GM19395 (cell line): Measurements from ENCODE around the gene MTUS2.

ENCODE experiments used
- ATAC-seq: cut with Tn5 transposase; IDR thresholded peaks from one replicate; pipeline ENCODE4 v1.9.1; 2021; ENCODE audit warnings: mild to moderate bottlenecking, moderate library complexity; ENCODE audit not compliant: unreplicated experiment

The MTUS2 gene

DNA sequence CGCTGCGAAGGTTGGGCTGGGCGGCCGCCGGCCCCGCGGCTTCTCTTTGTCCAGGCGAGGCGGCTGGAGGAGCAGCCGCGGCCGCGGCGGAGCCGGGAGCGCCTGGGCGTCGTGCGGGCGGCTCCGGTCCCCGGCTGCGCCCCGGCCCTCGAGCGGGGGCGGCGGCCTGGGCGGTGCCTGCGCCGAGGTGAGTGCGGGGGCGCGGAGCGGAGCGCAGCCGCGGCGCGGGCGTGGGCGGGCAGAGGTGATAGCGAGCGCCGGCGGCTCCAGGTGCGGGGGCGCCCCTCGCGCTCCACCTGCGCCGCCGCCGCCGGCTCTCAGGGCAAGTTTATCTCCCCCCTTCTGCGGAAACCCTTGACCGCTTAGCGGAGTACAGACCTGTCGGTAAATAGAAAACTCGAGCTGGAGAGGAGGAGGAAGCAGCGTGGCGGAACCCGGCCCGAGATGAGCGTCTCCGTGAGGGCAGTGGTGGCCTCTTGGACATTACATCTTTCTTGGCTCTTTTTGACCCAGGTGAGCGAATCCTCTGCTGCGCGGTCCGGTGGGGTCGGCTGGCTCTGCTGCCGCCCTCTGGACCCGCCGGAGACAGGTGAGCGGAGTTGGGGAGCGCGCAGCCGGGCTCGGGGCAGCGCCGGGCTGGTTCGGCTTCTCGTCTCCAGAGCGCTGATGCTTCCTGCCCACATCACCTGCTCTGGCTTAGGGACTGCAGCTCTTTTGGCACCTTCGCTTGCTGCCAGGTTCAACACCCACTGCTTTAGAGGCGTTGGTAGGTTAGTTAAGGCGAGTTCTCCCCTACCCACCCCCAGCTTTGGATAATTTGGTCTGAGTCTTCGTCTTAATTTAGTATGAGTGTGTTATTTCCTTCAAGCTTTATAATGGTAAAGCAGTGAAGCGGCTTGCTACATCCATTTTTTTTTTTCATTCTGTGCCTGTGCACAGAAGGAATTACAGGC is at the start of gene MTUS2:
Gene MTUS2 (plus strand): TSS at position 241 of the 953 bp plus-strand sequence.
- no peak for ATAC-seq

GRCh38 chr13:28778308-28779215 is 41.6 kb upstream of the MTUS2 start:
- ATAC-seq: no peak

DNA sequence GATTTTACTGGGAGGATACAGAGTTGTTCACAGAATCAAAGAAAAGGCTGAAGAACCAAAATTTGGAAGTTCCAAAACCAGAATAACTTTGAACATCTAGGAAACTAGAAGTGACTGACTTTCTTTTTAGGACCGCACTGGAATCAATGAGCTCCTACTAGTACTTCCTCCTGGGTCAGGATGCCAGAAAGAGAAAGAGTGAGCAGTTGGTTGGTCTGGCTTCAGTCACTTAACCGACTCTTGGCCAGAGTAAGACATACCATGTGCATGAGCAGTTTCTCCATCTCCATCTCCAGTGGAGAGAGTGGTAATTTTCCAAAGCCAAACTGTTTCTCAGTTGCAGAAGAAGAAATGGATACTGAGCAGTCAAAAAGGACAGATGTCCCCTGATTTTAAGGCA is 27.1 kb upstream of the MTUS2 start:
- ATAC-seq: no peak

GRCh38 chr13:28794396-28794795 is 25.7 kb upstream of the MTUS2 start:
- ATAC-seq: no peak

DNA sequence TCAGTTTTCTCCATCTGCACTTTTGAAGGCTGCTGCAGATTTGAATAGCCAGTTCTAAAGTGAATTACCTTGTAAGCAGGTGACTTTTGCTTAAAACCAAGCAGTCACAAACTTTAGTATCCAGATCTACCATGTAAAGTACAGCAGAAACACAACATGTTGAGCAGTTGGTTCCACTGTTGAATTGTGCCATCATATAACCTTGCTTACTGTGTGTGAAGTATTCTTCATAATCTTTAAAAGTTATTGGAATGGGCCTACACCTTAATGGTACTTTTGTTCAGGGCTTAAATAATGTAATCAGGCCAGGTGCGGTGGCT is 23.2 kb upstream of the MTUS2 start:
- no peak for ATAC-seq

- no peak for ATAC-seq
Observed at GRCh38 chr13:28805193-28805819, 14.8 kb upstream of the MTUS2 start.

- no peak for ATAC-seq
Observed at GRCh38 chr13:28817204-28817603, 2.9 kb upstream of the MTUS2 start.

- no peak for ATAC-seq
Observed at GRCh38 chr13:28819046-28819730, 951 bp upstream of the MTUS2 start.

DNA sequence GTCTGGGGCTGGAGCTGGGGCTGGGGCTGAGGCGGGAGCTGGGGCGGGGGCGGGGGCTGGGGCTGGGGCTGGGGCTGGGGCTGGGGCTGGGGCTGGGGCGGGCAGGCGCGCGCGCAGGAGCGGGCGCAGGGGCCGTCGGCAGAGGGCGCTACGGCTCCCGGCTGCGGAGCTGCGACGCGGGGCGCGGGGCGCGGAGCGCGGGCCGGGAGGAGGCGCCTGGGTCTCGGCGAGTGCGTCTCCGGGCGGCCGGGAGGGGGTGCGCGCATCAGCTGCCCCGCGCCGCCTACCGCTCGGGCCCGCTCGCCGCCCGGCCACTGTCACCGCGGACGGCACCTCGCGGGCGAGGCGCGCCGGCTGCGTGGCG is 422 bp upstream of the MTUS2 start:
- ATAC-seq: no peak

DNA sequence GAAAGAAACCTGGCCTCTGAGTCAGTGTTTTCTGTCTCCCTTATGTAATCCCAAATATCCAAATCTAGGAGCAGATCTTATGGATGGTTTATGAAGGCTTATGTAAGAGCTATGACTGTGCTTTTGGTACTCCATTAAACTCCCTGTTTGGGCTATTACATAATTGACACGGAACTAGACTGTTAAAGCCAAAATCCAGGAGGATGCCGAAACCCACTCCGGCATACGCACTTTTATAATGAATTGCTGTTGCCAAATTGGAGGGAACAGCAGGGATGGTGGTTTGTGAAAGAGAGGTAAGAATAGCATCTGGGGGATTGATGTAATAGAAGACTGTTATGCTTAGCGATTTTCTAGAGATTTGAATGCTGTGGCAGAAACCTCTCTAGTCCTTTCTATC is 2.0 kb downstream of the MTUS2 start:
- no peak for ATAC-seq

DNA sequence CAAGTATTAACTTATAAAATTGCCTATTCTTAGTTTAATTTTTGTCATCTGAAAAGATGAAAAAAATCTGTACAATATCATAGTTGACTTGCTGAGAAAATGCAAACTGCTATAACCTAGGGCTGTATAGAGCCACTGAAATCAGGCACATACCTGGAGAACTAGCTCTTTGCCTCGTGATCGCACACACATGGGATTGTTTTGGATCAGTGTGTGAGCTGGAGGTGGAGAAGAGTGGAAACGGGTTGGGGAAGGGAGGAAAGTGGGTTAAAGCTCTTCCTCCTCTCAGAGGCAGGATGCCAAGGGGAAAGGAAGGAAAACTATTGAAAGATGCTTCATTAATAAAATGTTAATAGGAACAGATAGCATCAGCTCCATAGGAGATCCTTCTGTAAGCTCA is 2.7 kb downstream of the MTUS2 start:
- no peak for ATAC-seq

DNA sequence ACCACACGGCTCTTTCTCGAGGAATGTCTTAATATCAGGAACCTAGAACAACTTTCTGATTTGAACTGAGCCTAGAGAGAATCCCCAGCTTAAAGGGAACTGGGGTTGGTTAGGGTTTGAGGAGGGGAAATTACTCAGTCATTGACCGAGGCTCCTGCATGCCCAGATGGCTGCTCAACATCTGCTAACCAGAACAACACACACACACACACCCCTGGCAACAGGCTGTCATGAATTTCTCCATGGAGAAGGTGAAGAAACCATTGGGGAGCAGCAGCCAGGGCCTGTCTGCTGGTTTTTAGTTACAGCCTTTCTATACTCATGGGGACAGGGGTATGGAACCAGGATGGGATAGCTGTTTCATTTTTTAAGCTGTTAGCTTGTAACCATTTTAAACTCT is 5.2 kb downstream of the MTUS2 start:
- no peak for ATAC-seq

DNA sequence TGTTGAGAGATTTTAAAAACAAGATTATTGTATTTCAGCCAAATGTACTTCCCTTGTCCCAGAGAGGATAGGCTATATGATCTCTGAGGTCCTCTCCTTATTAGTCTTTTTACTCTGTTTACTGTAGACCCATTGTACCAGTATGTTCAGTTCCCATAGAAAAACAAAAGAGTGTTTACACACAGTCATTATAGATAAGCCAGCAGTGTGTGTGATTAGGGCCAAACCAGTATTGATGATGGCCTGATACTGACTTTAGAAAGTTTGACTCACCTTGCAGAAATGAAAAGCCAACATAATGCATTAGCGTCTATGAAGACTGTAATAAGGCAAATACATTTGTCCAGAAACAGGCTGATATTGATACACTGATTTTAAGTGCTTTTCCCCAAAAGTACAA is 6.2 kb downstream of the MTUS2 start:
- ATAC-seq: no peak

GRCh38 chr13:28830580-28830979 is 10.4 kb downstream of the MTUS2 start:
- no peak for ATAC-seq

- ATAC-seq: no peak
Observed at GRCh38 chr13:28831117-28831516, 11.0 kb downstream of the MTUS2 start.

DNA sequence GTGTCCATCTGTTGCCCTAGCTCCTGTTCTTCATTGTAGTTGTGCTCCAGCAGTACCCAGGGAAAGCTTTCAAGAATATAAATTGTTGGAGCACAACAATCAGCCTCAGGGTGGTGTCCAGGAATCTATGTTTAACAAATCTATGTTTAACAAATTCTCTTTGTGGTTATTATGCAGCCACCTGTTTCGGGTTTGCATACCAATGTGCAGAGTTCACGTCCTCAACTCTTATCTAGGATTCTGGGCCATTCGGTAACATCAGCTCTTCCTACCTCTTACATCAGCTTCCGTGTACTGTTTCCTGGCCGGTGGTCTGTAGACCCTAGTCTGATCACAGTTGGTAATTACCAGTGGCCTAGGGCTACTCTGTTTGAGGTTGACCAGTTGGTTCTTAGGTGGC is 17.0 kb downstream of the MTUS2 start:
- no peak for ATAC-seq

DNA sequence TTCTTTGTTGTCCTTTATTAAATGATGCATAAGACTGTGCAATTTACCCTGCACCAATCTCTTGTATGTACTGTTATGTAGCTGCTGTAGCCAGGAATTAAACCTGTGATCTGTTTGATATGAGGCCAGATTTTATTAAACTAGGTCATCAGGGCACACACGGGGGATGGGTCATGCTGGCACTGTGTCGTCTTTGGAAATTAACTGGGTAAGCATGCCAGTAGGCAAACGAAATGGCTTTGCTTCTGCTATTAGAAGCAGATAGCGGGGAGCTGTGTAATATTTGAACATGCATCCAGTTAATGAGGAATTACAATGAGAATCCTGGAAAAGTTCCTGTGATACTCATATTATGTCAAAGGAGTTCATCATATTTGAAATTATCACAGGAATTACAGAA is 23.5 kb downstream of the MTUS2 start:
- no peak for ATAC-seq

DNA sequence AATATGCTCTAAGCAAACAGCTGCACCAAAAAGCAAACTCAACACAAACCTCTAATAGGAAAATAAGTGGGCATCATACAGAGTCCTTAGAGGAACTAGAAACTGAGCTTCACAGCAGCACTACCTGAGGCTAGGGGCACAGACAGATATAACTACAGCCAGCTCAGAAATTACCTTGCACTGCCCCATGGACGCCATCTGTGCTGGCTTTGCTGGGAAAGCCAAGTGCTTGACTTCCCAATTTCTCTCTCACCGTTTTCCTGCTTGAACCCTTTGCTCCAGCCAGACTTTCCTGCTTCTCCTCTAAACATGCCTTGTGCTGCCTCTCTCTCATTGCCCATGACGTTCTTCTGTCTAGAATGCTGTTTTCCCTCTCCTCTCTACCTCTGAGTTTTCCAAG is 29.3 kb downstream of the MTUS2 start:
- no peak for ATAC-seq

DNA sequence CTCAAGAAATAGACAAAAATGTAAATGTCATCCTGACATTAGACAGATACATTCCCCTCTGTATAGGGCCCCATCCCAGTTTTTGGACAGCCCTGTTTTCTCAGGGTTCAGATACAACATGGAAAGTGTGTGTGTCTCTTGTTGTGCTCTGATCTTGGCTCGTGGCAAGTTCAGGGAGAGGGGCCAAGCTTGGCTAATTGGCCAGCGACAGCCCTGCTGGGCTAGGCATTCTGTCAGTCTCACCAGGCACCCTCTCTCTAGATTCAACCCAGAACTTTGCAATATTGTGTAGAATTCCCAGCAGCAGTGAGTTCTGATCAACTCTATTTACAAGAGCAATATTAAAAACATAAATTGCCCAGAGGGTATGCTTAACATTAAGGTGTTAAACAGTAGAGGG is 30.1 kb downstream of the MTUS2 start:
- no peak for ATAC-seq

DNA sequence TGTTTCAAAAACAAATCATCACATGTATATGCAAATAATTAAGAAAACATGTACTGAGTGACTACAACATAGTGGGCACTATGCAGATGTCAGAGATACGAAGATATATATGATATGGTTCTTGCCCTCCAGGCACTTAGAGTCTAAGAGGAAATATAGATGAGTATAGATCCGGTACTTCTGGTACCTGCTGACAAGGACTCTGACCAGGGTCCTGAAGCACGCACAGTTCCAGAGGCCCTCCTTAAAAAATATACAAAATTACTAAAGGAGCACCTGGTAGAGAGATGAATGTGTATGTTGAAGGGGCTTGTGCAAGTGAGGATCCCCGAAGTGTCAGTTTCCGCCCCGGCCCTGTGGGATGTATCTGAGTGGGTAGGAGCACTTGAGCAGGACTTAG is 31.3 kb downstream of the MTUS2 start:
- no peak for ATAC-seq

- ATAC-seq: no peak
Observed at GRCh38 chr13:28854657-28855056, 34.5 kb downstream of the MTUS2 start.
